HG02973 (cell line): Measurements from ENCODE around the gene RNF141.

Source experiments
- ATAC-seq: cut with Tn5 transposase; IDR thresholded peaks from one replicate; pipeline ENCODE4 v1.9.1; 2021; ENCODE audit warnings: moderate library complexity; ENCODE audit not compliant: unreplicated experiment

Gene RNF141

DNA sequence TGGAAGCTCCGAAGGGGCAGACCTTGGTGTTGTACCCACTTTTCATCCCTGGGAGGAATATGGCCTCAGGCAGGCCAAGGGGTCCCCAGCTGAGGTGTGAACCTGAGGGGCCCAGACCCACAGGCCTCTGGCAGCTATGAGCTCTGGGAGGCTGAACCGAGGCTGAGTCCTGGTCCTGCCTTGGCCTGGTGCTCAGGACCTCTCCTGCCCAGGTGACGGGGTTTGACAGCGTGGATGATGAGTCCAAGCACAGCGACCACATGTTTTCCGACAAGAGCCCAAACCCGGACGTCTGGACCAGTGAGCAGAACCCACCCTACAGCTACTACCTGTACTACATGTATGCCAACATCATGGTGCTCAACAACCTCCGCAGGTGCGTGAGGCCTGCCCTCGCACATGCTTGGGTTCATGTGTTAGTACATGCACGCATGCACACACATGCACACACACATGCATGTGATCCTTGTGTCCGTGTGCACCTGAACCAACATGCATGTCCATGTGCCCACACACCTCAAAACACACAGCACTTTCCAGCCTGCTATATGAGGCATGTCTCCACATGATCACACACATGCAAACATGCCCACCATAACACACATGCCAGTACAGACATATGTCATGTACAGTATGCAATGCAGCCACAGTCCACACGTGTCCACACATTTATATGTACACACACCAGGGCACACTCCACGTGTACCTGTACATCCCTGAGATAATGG, 40.9 kb downstream of the RNF141 start:
- ATAC-seq: no peak

DNA sequence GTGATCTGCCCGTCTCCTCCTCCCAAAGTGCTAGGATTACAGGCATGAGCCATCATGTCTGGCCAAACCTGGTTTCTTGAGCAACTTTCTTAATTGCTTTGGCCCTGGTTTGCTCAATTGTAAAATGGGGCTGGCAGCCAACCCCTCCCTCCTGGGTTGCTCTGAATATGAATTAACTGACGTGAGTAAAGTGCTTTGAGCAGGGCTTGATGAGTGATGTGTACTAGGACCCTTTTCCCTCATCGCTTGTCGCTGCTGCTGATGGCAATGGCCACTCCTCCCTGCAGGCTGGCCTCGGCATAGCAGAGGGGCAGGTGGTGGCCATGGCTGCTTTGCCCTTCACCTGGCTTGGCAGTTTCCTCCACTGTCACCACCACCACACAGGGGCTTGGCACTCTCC, 41.5 kb downstream of the RNF141 start:
- no peak for ATAC-seq

DNA sequence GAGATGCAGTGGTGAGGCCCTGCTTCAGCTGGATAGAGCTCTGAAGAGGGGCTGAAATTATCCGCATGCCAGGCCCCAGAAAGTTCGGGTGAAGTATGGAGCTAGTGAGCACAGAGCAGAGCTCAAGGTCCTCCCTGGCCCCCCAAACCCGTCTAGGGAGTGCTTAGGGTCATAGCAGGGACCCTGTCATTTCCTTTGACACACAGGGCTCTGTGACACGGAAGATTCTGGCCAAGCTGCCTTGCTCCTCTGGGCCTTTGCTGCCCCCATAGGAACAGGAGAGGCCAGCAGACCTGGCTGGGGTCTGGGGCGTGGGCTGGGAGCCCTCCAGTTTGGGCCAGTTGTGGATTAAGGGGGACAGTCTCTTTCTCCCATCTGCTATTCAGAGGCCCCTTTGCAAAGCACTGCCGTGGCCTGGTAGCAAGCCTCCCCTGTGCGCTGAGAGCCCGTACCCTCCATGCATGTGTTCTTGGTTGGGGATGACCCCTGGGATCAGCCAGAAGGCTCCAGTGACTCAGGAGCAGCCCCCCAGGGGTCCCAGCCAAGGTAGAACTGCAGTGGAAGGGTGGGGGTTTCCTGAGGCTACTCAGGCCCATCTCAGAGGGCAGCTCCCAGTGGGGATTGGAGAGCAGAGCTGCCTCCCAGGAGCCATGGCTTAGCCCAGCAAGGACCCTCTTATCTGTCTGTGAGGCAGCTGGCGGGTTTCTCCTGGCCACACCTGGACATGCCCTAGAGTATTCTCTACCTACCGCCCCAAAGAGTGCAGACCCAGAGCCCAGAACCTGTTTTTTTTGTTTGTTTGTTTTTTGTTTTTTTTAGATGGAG, 42.3 kb downstream of the RNF141 start:
- ATAC-seq: no peak

DNA sequence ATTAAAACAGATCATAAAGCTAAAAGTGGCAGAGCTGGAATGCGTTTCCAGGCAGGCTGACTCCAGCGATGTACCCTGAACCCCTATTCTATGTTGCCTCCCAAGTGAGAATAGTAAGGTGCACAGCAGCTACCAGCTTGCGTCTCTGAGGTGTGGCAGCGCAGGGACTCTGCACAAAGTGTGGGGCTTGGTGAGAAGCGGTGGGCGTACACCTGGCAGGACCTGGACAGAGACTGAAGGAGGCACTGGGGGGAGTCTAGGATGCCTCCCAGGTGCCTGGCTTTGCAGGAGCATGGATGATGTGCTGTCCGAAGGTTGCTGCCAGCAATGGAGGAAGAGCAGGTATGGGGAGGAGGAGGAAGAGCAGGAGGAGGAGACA, 43.0 kb downstream of the RNF141 start:
- no peak for ATAC-seq

DNA sequence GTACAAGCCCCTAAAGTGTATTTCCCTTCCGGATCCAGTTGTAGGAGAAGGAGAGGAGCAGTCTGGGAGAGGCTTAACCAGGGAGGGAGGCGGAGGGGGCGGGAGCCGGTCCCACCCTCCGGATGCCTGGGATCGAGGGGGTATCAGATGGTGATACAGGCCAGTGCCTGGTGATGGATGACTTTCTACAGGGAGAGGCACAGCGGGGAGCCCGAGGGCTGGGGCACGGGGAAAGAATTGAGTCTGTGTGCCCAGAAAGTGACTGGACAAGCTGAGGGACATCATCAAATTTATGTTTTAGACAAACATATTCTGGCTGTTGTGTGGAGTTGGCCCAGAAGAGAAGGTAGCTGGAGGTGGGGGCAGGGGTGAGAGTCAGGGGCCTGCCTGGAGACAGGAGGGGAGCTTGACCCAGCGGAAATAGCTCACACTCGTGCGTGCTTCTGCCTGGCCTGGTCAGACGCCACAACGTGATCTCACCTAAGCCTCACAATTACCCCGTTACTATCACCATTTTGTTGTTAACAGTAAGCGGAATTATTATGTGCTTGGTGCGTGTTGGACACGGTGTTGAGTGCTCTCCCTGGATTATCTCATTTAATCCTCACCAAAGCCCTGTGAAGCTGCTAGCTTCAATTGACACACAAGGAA, 43.5 kb downstream of the RNF141 start:
- ATAC-seq: no peak

DNA sequence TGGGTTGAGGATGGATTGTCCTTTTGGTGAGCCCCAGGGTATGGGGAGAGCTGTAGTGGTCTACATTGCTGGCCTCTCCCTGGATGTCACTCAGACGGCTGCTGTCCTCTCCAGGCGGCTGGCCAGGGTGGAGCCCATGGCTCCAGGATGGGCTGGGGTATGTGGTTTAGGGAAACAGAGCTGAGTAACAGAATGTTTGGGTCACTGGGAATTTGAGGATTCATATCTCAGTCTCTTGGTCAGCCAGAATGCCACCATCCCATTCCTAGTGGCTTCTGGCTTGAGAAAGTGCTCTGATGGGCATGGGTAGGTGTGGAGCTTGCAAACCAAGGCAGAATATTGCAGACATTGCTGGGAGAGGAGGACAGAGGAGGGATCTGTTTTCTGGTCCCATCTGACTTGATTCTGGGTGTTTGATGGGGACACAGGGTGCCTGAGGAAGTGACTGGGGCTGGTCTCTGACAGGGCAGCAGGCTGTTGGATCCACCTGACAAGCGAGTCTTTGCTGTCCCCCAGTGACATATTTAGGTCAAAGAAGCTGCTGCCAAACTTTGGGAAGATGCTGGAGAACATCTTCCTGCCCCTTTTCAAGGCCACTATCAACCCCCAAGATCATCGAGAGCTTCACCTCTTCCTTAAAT, 44.6 kb downstream of the RNF141 start:
- no peak for ATAC-seq

DNA sequence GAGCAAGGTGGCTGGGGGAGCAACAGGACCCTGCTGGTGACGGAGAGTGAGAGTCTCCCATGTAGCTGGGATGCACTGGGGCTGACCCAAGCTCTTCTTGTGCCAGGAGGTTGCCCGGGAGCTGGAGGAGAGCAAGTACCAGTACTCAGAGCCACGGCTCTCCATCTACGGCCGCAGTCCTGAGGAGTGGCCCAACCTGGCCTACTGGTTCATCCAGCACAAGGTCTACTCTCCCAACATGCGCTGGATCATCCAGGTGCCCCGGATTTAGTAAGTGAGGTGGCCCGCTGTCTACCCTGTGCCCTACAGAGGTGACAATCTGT, 45.6 kb downstream of the RNF141 start:
- ATAC-seq: no peak

DNA sequence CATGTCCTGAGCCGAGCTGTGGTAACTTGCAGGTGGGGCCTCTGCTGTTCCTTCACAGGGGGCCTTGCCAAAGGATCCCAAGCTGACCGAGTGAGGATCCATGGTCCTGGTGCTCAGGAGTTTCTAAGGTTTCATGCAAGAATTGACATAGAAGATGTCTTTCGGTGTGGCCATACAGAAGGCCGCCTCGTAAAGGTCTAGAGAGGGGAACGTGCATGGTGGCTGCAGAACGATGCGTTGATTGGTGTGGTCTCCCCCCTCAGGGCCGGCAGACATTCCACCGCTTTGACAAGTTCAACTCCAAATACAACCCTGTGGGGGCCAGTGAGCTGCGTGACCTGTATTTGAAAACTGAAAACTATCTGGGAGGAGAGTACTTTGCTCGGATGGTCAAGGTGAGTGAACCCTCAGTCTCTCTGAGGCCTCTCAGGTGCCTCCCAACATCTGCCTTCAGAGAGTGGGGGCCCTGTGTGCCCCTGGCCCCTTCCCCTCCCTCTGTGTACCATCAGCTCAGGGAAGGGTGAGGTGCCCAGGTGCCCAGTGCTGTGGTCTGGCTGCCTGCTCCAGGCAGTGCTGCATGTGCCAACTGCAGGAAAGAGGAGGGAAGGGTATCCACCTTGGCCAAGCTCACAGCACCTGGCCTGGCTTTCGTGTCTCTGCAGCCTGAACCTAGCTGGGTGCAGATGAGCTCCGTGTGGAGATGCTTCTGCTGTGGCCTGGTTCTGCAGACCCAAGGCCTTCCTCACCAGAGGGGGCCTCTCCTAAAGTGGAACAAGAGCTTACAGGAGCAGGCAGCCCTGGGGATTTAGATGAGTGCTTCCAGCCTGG, 46.1 kb downstream of the RNF141 start:
- ATAC-seq: no peak

DNA sequence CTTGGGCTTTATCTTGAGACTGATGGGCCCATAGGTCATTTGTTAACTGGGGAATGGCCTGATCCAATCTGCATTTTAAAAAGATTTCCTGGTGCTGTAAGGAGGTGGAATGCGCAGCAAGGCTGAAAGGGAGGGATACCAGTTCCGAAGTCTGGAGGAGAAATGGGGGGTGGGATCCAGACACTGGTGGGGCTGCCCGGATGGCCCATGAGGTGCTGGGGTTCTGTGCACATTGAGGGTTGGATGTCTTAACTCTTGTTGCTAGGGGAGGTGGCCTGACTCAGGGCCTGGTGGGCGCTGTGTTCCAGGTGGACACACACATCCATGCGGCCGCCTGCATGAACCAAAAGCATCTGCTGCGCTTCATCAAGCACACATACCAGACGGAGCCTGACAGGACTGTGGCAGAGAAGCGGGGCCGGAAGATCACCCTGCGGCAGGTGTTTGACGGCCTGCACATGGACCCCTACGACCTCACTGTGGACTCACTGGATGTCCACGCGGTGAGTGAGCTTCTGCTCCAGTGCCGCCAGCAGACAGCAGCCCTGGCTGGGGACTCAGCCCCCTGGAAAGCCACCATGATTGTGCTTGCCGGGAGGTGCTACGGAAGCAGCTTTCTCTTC, 47.8 kb downstream of the RNF141 start:
- no peak for ATAC-seq

DNA sequence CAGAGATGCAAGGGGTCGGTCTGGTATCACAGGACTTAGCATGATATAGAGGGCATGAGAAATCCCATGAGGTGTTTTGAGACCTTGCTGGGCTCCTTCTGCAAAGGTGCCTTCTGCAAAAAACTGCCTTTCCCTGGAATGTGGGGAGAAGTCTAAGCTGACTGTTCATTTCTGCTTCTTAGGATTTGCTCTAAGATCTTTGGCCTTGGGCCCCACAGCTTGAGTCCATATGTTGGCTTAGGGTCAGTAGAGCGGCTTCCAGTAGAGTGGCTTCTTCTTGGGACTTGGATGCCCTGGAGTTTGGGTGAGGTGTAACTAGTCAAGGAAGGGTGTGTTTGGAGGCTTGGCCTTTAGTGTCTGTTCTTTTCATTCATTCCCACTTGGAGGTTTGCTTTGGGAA, 48.9 kb downstream of the RNF141 start:
- no peak for ATAC-seq

DNA sequence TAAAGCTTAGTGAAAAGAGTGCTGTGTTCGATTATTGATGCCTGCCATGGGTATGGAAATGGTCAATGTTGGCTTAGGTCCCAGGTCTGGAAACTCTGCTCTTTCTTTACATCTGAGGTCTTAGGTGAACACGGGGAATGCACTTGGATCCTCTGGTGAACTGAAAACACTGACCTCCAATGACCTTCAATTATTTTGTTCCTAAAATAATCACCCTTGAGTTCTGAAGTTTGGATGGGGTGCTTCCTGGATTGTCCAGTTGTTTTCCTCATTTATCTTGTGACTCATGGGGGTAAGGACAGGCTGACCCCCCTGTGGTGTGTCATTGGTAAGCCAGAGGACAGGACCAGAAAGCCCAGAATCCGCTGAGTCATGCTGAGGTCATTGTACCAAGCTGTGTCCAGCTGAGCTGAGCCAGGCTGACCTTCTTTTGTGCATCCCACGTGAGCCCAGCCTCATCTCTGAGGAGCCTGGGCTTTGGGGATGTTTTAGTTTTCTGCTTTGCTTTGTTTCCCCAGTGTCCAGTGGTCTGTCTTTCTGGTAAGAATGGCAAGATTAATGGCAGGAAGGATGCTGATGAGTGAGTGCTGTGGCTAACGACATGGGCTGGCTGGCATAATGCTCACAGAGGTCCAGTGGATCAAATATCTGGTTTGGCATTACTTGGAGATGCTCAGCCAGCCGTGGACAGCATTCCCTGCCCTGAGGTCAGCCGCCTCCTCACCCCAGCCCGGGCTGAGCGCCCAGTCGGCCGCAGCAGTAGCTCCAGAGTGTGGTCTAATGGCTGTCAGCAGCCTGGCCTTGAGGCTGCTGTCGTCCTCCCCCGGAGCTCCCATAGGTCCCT, 50.4 kb downstream of the RNF141 start:
- no peak for ATAC-seq

DNA sequence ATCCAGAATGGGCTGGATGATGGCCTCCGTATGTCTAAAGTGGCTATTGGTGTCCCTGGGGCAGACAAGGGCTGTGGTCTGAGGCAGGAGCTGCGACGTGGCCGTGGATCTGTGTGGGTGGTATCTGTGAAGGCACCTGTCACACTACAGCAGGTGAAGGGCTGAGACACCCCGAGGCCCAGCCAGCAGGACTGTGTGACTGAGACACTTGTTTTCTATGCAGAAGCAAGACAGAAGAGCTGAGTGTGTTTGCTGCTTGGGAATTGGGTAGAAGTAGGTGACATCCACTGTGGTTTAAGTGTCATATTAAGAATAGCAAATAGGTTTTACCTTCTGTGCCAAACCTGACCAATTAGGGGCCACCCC, 51.0 kb downstream of the RNF141 start:
- ATAC-seq: no peak

DNA sequence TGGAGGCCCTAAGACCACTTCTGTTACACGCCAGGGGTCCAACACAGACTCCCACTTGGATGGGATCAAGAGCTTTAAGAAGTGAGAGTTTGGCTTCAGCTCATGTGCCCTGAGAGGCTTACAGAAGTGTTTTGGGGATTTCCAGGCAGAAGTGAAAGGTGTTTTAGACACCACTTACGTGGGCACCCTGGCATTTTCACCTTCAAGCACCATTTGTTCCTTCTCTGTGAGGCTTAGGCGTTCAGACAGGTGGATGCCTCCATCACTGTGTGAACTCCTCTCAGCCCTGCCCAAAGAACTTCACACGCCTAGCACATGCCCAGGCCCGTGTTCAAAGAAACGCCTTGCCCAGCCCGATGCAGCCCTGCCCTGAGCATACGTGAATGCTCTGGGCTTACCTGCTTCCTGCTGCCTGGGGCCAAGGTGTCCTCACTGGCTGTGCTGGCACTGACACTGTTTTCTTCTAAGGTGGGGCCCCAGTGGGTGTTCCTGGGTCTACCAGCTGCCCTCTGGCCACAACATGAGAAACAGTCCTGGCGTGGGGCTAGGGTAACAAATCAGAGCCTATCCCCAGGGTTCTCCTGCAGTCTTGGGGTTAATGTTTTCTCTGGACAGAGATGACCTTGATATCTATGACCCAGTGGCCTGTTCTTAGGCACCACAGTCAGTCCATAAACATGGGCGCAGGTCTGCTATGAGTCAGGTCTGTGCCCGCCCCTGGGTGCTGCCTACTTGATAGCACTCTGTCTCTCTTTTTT, 51.9 kb downstream of the RNF141 start:
- peak; percentile 68 for ATAC-seq

DNA sequence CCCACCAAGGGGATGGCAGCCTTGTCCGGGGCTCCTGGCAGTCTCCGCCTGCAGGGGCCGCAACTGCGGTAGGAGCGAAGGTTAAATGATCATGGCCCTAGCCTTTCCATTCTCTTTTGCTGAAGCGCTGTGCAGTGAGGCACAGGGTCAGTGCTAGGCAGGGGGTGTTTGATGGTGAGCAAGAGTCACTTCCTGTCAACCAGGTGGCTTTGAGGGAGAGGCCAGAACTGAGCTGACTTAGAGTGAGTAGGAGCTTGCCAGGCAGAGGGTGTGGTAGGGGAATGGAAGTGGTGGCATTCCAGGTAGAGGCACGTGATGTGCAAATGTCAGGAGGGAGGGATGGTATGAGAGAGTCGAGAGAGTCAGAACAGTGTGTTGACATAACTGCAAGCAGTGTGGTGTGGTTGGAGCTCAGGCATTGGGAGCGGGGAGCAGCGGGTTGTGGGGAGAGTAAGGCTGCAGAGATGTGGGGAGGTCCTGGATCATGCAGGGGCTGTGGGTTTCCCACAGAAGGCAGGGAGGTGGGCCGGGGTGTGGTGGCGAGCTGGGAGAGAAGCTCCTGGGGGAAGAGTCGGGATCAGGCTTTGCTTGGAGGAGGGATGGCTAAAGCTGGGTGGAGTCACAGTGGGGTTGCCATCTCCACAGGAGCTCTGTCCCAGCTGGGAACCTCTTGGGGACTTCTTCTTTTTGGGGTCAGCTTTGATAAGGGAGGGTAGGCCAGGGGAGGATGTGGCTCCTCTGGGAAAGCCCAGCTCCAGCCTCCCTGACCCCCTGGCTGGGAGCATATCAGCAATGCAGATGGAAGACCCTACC, 52.7 kb downstream of the RNF141 start:
- ATAC-seq: peak; percentile 14

DNA sequence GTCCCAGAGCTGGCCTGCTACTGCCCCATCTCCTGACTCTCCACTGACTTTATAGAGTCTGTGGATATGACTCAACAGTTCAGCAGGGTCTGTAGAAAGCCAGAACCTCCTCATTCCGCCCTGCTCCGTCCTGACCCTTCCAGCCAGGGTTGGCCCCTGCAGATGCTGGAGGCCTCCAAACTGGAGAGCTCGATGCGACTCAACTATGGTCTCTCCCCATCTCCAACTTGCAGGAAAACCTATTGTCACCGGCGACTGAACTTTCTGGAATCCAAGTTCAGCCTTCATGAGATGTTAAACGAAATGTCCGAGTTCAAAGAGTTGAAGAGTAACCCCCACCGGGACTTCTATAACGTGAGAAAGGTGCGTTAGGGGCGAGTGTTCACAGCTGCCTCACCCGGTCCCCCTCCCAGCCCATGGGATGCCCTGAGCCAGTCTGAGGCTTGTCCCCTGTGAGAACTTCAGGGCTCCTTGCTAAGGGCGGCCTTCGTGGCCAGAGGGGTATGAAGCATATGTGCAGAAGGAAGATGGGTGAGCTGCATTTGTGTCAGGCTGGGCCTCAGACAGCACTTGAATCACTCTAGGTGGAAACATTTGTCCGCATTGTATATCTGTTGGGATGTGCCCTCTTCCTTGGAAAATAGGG, 53.9 kb downstream of the RNF141 start:
- ATAC-seq: no peak

DNA sequence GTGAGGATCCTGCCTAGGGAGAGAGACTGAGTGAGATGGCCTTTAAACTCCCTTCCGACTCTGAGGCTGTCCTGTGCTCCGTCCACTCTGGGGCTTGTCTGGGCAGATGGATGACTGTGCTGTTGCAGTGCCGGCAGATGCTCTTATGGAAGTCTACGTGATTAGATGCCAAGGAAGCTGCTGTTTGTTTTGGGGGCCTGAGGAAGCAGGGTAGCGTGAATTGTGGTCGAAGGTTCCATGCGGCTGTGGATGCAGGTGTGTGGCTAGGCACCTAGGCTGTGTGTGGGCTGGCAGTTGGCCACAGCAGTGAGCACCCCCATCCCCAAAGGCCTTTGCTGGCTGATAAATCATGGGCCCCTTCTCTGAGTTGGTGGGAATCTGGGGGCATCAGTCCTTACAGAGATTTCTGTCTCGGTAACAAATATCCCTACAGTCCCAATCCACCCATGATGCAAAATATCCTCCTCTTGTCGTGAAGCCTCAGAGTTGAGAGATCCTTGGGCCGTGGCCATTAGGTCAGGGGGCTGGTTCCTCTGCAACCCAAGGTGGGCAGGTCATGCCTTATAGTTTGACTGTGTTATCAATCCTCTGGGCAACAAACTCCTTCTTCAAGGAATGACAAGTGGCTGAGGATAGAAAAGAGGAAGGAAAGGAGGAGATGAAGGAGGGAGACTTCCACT, 54.7 kb downstream of the RNF141 start:
- ATAC-seq: no peak

DNA sequence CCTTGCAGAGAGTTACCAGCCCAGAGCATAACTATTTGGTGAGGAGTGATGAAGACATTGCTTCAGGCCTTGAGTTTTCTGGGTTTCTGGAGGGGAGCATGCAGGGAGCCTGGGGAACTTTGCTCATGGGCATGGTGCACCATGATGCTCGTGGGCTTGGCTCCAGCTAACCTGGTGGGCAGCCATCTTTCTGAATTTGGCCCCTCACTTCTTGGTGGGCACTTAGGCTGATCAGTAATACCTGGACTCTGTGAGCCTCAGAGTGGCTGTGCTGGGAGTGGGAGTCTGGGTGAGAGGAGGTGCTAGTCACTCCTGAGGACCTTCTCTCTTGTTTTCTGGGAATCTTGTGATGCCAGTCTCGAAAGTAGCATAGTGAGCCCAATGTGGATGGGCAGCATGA, 55.3 kb downstream of the RNF141 start:
- ATAC-seq: no peak
